Measurements from ENCODE around the gene TUSC2.
"Not testable (repeated sequence)": the region's sequence is repeated elsewhere in the genome, so short reads cannot be mapped to it uniquely, and the experiment has no call there.

Gene TUSC2

DNA sequence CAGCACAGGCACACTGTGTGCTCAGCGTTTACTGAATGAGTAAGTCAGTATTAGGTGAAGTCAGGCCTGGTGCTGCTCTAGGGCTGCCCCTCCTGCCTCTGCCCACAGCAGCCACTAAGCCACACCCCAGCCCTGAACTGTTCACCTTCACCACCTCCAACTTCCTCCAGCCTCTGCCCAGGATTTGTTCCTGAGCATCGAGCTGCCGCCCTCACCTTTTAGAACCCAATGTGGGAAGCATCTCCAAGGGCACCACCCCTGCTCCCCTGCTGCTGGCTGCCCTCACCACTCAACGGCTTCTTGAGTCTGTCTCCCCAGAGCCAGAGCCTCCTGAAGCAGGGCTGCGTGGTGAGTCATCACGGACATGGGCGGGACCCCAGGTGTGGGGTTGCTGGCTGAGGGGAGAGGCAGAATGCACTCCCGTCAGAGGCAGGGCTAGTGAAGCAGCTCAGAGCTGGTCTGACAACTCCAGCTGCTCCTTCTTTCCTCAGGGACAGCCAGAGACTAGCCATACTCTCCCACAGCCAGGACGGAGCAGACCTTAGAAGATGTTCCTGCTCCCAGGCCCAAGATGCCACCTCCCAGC, 11.3 kb downstream of the TUSC2 start:
- DNase-seq: peak; percentile 73

DNA sequence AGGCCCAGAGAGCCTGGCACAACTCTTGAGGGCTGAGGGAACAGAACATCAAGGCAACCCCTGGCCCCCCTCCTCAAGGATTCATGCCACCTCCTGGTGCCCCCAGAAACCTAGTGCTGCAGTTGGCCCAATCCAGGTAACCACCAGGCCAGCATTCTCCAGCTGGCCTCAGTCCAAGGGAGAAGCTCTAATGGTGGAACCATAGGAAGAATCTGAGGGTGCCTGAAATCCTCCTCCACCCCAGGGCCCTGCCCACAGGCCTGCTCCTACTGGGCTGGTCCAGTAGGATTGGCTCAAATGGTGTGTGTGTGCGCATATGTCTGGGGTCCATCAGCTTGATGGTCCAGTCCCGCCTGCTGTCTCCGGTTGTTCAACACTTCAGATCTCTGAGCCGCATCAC, 13.2 kb downstream of the TUSC2 start:
- DNase-seq: no peak

GRCh38 chr3:50314342-50314741, 13.7 kb downstream of the TUSC2 start:
- DNase-seq: no peak

GRCh38 chr3:50312041-50312440, 16.0 kb downstream of the TUSC2 start:
- not testable (repeated sequence) for DNase-seq

- DNase-seq: no peak
Observed at GRCh38 chr3:50304601-50305000, 23.4 kb downstream of the TUSC2 start.

GRCh38 chr3:50303013-50303815, 24.8 kb downstream of the TUSC2 start, which contains the start of gene HYAL1:
Gene HYAL1, minus strand, starts transcription at chr3:50303574. Its CDS starts 618 bp downstream, at chr3:50302956.
- DNase-seq: no peak

GRCh38 chr3:50302095-50303012, 25.7 kb downstream of the TUSC2 start:
- DNase-seq: no peak

GRCh38 chr3:50300681-50301254, 27.3 kb downstream of the TUSC2 start:
- DNase-seq: no peak

DNA sequence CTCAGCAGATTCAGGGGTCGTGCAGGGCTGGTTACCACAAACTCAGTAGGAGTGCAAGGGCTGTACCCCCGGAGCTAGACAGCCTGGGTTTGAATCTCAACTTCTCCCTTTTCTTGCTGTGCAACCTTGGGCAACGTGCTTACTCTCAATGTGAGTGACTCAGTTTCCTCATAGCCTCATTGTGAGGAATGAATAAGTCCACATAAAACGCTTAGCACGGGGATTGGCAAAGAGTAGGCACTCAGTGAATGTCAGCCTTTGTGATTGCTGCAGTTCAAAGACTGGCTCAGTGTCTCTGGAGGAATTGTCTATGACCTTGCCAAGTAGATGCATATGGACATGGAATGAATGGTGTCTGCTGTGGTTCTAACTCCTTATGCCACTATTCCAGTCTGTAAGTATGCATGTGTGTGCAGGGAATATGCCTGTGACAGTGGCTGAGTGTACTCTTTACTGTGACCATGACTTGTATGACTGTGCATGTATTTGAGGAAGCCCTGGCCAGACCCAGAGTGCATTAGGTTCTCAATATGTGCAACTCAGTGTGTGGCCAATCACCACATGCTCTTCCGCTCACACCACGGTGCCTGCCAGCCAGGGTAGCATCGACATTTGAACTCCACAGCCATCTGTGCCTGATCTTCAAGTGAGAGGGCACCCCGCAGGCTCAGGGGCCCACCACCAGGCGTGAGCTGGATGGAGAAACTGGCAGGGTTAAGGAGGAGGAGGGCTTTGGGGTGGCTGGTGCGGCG, 27.9 kb downstream of the TUSC2 start:
- DNase-seq: peak; percentile 34

- no peak for DNase-seq
Observed at GRCh38 chr3:50299638-50299928, 28.4 kb downstream of the TUSC2 start.

DNA sequence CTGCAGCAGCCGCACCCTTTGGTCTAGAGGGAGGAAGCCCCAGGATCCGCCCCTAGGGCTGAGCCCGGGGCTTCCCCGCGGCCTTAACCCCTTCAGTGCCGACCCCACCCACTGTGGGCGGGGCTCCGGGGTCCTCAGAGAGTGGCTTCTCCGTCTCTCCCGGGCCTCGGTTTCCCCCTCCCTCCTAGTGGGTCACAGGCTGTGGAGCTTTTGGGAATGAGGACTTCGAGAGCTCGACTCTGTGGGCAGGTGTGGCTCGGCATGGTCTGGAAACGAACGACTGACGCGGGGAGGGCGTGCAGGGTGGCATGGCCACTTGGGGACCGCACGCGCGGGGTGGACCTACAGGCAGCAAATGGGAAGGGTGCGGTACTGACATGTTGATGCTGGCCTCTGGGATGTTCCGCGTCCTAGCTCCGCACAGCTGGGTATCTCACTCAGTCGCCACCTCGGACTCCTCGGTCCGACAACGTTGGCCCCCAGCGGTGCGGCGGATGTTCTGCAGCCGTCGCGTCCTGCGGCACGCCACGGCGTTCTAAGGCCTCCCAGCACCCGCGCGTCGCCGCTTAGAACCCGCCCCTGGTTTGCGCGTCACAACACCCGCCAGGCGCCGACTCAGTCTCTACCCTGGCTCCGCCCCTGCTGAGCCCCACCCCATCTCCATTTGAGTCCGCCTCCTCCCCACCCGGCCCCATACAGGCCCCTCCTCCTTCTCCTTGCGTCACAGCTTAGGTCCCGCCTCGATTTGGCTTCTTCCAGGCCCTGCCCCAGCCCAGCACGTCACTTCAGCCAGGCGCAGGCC, 29.0 kb downstream of the TUSC2 start, which contains the start of the genes HYAL3 and NAA80:
HYAL3 (minus strand) TSS at position 570 of the 802 bp plus-strand sequence. CDS start 3,803 bp downstream, outside the sequence.
NAA80 (minus strand) TSS at position 570 of the 802 bp plus-strand sequence. CDS start 1,942 bp downstream, outside the sequence.
- peak; percentile 100 for DNase-seq

DNA sequence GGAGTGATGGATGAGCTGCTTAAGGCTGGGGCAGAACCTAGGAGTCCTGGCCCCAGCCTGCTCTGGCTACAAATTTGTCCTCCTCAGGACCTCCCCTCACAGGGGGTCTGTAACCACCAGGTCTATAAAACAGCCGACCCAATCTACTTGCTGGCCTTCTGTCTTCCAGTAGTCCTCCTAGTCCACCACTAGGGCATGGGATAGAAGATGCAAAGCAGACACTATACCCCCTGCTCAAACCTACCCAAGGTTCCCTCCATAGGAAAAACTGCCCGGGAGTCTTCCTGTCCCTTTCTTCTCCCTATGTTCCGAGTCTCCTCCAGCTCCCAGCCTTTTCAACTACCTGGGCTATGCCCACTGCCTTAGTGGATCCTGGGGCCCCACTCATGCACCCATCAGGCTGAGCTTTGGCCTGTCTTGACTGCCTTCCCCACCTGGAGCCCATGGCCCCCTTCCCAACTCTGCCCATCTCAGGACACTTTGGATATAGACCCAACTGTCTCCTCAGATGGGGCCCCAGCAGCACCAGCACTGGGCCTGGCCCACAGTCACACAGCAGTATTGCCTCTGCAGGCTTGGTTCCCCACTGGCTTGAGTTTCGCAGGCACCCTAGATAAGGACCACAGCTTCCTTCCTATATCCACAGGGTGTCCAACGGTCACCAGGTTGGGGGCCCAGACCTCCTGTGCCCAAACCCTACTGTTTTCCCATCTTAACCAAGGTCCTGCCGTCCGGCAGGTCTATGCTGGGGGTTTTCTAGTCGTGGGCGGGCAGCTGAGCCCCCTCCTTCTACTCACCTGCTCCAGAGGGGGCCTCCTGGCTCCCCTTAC, 29.9 kb downstream of the TUSC2 start:
- DNase-seq: no peak

DNA sequence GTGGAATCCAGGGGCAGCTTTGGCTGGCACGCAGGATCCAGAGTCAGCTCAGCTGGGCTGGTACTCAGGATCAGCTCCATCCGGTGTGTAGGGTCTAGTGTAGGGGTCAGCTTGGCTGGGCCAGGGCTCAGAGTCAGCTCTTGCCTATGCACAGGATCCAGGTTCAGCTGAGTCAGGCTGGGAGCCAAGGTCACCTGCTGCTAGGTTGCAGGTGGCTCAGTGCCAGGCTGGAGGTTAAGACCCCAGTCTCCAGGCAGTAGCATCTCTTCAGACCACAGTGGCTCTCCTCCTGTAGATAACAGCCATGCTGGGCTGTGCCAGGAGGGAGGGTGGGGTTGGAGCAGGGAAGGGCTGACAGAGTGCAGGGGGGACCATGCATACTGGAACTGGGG, 30.6 kb downstream of the TUSC2 start:
- no peak for DNase-seq

GRCh38 chr3:50296721-50297383, 31.2 kb downstream of the TUSC2 start:
- no peak for DNase-seq

- DNase-seq: no peak
Observed at GRCh38 chr3:50295553-50296431, 32.2 kb downstream of the TUSC2 start.

GRCh38 chr3:50294492-50295403, 33.3 kb downstream of the TUSC2 start:
- DNase-seq: no peak

GRCh38 chr3:50294089-50294488, 33.9 kb downstream of the TUSC2 start:
- DNase-seq: no peak
